Upper lobe of right lung (tissue), 1 donor: ENCODE results near the gene CNTNAP2. TPM values are rescaled to one million over a fixed set of nuclear protein-coding genes. Genes with fewer than 3 reads are reported as not detected.

ENCODE experiments used
- ATAC-seq: fragments of 200-7000 bp; cut with Tn5 transposase; one replicate; pipeline ENCODE4 v1.9.1; 2020; ENCODE audit warnings: mild to moderate bottlenecking, moderate library complexity
- DNase-seq: peaks from one replicate; pipeline ENCODE4 v3.0.0-alpha.2; 2020
- H3K27ac ChIP-seq: fragments of 200-600 bp; one replicate; pipeline ENCODE4 v1.8.0; 2022
- H3K27me3 ChIP-seq: fragments of 200-600 bp; one replicate; pipeline ENCODE4 v1.8.0; 2022; ENCODE audit warnings: mild to moderate bottlenecking
- H3K36me3 ChIP-seq: fragments of 200-600 bp; one replicate; pipeline ENCODE4 v1.8.0; 2022
- H3K4me1 ChIP-seq: fragments of 200-600 bp; one replicate; pipeline ENCODE4 v1.8.0; 2022
- H3K4me3 ChIP-seq: fragments of 200-600 bp; one replicate; pipeline ENCODE4 v1.8.0; 2022; ENCODE audit warnings: mild to moderate bottlenecking
- H3K9me3 ChIP-seq: fragments of 200-600 bp; one replicate; pipeline ENCODE4 v1.8.0; 2022
- intact Hi-C: fragments of 100-400 bp; cut with DNase I; formaldehyde crosslinking; loops from one replicate; pipeline ENCODE4 v1.11.0; 2022
- total RNA-seq: library from RNA; stranded (reverse); fragmentation: NEBNext Ultra II Directional; extraction: Animal tissue kit (Norgen Biotek cat#: 25700); gene quantifications from one replicate; pipeline ENCODE4 v1.2.1, GENCODE V29; 2021
- TF ChIP-seq, protein P1 (sequence below): fragments of 200-600 bp; IDR thresholded peaks from one replicate; pipeline ENCODE4 v1.8.0; 2022; ENCODE audit warnings: antibody characterized with exemption
- donor health status: DM: no; HTN: yes; CAD: no; lungs with severe emphysema.

CNTNAP2 gene
- total RNA-seq, 1 donor from 2014 or later, result 0.41 TPM

DNA sequence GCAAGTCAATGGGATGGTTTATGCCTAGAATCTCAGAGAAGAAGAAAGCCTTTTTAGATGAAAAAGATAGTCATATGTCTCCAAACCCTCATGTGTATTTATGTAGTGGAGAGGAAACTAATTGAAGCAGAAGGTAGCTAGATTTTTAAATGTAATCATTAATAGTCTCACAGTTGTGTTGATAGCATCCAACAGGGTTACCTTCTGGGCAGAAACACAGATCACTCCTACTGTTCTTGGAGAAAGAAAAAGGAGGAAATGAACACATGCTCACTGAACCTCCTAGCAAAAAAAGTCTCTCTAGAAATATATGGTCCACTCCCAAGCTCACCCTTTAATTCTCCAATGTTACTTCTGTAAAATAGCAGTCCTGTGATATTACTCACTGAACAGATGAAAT lies 1696.7 kb downstream of the CNTNAP2 start:
- Histone ChIP-seq H3K9me3 (no peaks in the 10 kb centered on the region), H3K4me3 (no peak overlapping the region), H3K27me3 (no peaks in the 10 kb centered on the region), H3K36me3 (no peaks in the 10 kb centered on the region), H3K27ac (no peak overlapping the region), H3K4me1 (no peaks in the 10 kb centered on the region)
- TF ChIP-seq, protein P1, sequence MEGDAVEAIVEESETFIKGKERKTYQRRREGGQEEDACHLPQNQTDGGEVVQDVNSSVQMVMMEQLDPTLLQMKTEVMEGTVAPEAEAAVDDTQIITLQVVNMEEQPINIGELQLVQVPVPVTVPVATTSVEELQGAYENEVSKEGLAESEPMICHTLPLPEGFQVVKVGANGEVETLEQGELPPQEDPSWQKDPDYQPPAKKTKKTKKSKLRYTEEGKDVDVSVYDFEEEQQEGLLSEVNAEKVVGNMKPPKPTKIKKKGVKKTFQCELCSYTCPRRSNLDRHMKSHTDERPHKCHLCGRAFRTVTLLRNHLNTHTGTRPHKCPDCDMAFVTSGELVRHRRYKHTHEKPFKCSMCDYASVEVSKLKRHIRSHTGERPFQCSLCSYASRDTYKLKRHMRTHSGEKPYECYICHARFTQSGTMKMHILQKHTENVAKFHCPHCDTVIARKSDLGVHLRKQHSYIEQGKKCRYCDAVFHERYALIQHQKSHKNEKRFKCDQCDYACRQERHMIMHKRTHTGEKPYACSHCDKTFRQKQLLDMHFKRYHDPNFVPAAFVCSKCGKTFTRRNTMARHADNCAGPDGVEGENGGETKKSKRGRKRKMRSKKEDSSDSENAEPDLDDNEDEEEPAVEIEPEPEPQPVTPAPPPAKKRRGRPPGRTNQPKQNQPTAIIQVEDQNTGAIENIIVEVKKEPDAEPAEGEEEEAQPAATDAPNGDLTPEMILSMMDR, result no peak
- intact Hi-C loops, result no loop called here
- DNase-seq, result no peak
- ATAC-seq, result no peak

DNA sequence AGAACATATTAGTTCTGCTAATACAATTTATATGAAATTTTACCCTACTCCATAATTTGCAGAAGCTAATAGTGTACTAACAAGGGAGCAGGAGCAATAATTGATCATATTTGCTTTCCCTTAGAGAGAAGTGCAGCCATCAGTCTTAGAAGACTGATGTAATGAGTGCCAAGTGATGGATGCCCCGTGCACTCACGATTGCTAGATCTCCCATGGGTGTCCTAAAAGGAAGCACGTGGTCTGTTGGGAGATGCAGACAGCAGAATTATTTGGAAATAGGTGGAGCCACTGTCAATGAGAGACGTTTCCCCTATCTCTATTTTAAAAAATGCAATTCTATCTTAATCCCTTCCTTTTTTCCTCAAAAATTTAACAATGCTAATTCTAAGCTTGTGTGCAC lies 1701.7 kb downstream of the CNTNAP2 start:
- intact Hi-C loops, result no loop called here
- DNase-seq (no peak), ATAC-seq (no peak)
- H3K9me3 ChIP-seq, result no peaks in the 10 kb centered on the region
- TF ChIP-seq, protein P1, result no peak
- no peak overlapping the region for H3K4me3 ChIP-seq
- H3K4me1 ChIP-seq, result no peaks in the 10 kb centered on the region
- no peak overlapping the region for H3K27ac ChIP-seq
- no peaks in the 10 kb centered on the region for H3K27me3 ChIP-seq
- no peaks in the 10 kb centered on the region for H3K36me3 ChIP-seq

DNA sequence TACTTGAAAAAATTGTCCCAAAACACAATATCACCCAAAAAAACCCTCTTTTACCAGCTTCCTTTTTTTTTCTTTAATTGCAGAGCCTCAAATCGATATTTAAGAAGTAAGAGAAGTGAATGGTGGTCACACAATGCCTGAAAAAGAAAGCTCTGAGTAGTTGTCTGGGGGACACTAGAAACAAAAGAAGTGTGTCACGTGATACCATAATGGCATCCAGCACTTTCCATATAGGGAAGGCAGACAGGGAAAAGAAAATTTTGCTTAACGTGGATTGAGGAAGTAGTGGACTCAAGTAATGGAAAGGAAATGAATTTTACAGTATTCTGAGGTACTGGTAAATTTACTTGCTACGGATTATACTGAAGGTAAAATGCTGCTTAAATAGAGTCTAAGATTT lies 1708.1 kb downstream of the CNTNAP2 start:
- no peaks in the 10 kb centered on the region for H3K9me3 ChIP-seq
- H3K4me3 ChIP-seq, result no peak overlapping the region
- DNase-seq (no peak), ATAC-seq (no peak)
- H3K27me3 ChIP-seq, result no peaks in the 10 kb centered on the region
- TF ChIP-seq, protein P1, result no peak
- no peak overlapping the region for H3K27ac ChIP-seq
- intact Hi-C loops, result no loop called here
- H3K36me3 ChIP-seq, result no peaks in the 10 kb centered on the region
- H3K4me1 ChIP-seq, result no peaks in the 10 kb centered on the region

DNA sequence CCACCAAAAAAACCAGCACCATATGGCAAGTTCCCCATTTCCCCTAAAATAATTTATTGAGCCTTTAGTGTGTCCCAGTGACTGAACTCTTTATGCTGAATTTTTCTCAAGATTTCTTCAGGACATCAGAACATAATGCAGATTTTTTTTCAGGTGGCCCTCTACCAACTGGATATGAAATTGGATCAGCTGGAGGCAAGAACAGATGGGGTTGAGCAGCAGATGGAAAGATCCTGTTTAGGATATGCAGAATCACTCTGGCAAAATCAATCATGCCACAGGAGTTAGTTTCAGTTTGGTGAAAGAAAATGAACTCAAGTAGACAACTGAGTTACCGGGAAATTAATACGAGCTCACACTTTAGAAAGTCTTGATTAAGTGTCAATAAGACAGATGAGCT lies 1712.4 kb downstream of the CNTNAP2 start:
- Histone ChIP-seq H3K27me3 (no peaks in the 10 kb centered on the region), H3K27ac (no peak overlapping the region), H3K4me3 (no peak overlapping the region), H3K4me1 (no peaks in the 10 kb centered on the region), H3K36me3 (no peaks in the 10 kb centered on the region), H3K9me3 (no peaks in the 10 kb centered on the region)
- no peak for DNase-seq
- intact Hi-C loops, result no loop called here
- no peak for ATAC-seq
- TF ChIP-seq, protein P1, result no peak

DNA sequence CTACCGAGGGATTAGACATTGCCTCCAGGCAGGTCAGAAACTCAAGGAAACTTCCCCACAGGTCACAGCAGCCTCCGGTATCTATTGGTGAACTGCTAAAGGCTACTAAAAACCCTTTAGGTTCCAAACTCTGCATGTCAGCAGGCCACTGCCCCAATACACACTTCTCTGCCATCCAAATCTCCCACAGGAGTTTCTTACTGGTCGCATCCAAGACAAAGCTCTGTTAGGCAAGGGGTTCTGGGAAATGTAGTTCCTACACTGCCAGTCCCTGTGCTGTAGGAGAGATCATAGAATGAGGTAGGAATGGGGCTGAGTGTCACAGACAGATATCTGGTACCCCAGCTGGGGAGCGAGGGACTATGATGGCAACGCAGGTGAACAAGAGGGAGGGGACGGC lies 1717.0 kb downstream of the CNTNAP2 start:
- H3K27me3 ChIP-seq, result no peaks in the 10 kb centered on the region
- DNase-seq (no peak), ATAC-seq (no peak)
- H3K4me3 ChIP-seq, result no peak overlapping the region
- TF ChIP-seq, protein P1, result no peak
- intact Hi-C loops, result no loop called here
- no peaks in the 10 kb centered on the region for H3K36me3 ChIP-seq
- no peaks in the 10 kb centered on the region for H3K9me3 ChIP-seq
- H3K4me1 ChIP-seq, result no peaks in the 10 kb centered on the region
- no peak overlapping the region for H3K27ac ChIP-seq

DNA sequence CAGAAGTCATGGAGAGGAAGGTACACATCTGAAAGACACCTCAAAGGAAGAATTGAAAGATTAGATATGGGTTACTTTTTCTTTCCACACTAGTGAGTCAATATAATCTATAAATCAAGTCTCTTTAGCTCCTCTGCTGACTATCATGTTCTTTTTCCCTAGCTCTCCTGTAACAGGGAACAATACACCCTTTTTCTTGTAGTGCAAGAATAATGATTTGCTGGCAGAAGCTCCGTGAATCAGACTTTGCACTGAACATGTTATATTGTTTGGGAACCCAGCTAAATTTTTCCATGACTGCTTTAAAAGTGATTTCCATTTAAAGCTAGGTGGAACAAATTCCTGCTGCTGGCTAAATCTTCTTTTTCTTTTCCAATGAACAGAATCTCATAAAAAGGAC lies 1717.4 kb downstream of the CNTNAP2 start:
- Histone ChIP-seq H3K4me1 (no peaks in the 10 kb centered on the region), H3K36me3 (no peaks in the 10 kb centered on the region), H3K27me3 (no peaks in the 10 kb centered on the region), H3K9me3 (no peaks in the 10 kb centered on the region), H3K4me3 (no peak overlapping the region), H3K27ac (no peak overlapping the region)
- DNase-seq (no peak), ATAC-seq (no peak)
- intact Hi-C loops, result no loop called here
- TF ChIP-seq, protein P1, result no peak
